GM12872 (cell line): ENCODE results near the gene SMTNL2.

ENCODE experiments used
- CTCF ChIP-seq: IDR thresholded peaks from 3 replicates; pipeline ENCODE4 v1.5.1; 2011; ENCODE audit warnings: low read depth, mild to moderate bottlenecking, low read length, moderate library complexity; ENCODE audit not compliant: insufficient read depth

Gene SMTNL2

GRCh38 chr17:4554441-4554996 lies 29.8 kb upstream of the SMTNL2 start:
- no peak for TF ChIP-seq CTCF

GRCh38 chr17:4554997-4555799 lies 29.1 kb upstream of the SMTNL2 start, which contains the start of gene MYBBP1A:
Gene MYBBP1A (minus strand): TSS chr17:4555384. CDS start chr17:4555324, 60 bp downstream.
- TF ChIP-seq CTCF = peak; percentile 26; the same call in 2 of the 3 replicates

GRCh38 chr17:4555873-4556759 lies 28.2 kb upstream of the SMTNL2 start:
- no peak for TF ChIP-seq CTCF

GRCh38 chr17:4556996-4557395 lies 27.3 kb upstream of the SMTNL2 start:
- no peak for TF ChIP-seq CTCF

- TF ChIP-seq CTCF = no peak
Observed at GRCh38 chr17:4557626-4558346, 26.5 kb upstream of the SMTNL2 start.

GRCh38 chr17:4558347-4558971 lies 25.9 kb upstream of the SMTNL2 start:
- no peak for TF ChIP-seq CTCF
